PC-3 (cell line): ENCODE data around the gene ADD3. TPM values are rescaled to one million over a fixed set of nuclear protein-coding genes. Genes with fewer than 3 reads are reported as not detected.

Experiments used
- ATAC-seq: fragments of 200-7000 bp; cut with Tn5 transposase; 2 replicates; pipeline ENCODE4 v1.9.1; 2020; ENCODE audit warnings: mild to moderate bottlenecking, moderate library complexity
- BruUV-seq: library from RNA; stranded (reverse); fragments of 400-500 nt; replicated peaks from 2 replicates; lab custom pipeline; 2021; lab: Mats Ljungman, UMichigan
- CTCF ChIA-PET: fragments of 300-600 bp; sonication (Branson Sonifier 250); formaldehyde crosslinking; loops from one replicate; lab custom pipeline; 2022; ENCODE audit warnings: antibody characterized with exemption; lab: Charles Lee
- POLR2A ChIA-PET: fragments of 300-600 bp; sonication (Branson Sonifier 250); formaldehyde crosslinking; loops from one replicate; lab custom pipeline; 2022; ENCODE audit warnings: antibody characterized with exemption; ENCODE audit not compliant: unreplicated experiment; lab: Charles Lee
- DNase-seq: peaks from one replicate; pipeline ENCODE4 v3.0.0-alpha.2; 2015
- H2AFZ ChIP-seq: fragments of 300-600 bp; sonication (generic); 2 replicates; pipeline ENCODE4 v1.6.0; 2016; ENCODE audit warnings: antibody characterized with exemption, low read length
- H3F3A ChIP-seq: fragments of 300-600 bp; sonication (generic); one replicate; pipeline ENCODE4 v1.6.0; 2017; ENCODE audit warnings: antibody characterized with exemption, low read length, control low read depth, mild to moderate bottlenecking; ENCODE audit not compliant: unreplicated experiment
- H3K27ac ChIP-seq: fragments of 300-600 bp; sonication (generic); 2 replicates; pipeline ENCODE4 v1.5.1; 2016; ENCODE audit warnings: mild to moderate bottlenecking, low read length
- H3K27me3 ChIP-seq: fragments of 300-600 bp; sonication (generic); 2 replicates; pipeline ENCODE4 v1.6.1; 2016; ENCODE audit warnings: low read length, mixed read lengths
- H3K36me3 ChIP-seq: fragments of 300-600 bp; sonication (generic); 2 replicates; pipeline ENCODE4 v1.6.1; 2016; ENCODE audit warnings: low read depth, mixed run types, low read length, mixed read lengths
- H3K4me1 ChIP-seq: fragments of 300-600 bp; sonication (generic); 2 replicates; pipeline ENCODE4 v1.5.1; 2016; ENCODE audit warnings: low read length; ENCODE audit not compliant: insufficient read depth
- H3K4me2 ChIP-seq: fragments of 300-600 bp; sonication (generic); 2 replicates; pipeline ENCODE4 v1.6.0; 2016; ENCODE audit warnings: low read length
- H3K4me3 ChIP-seq: fragments of 300-600 bp; sonication (generic); 2 replicates; pipeline ENCODE4 v1.5.1; 2016; ENCODE audit warnings: mild to moderate bottlenecking, low read length, mixed read lengths
- H3K79me2 ChIP-seq: fragments of 300-600 bp; sonication (generic); 2 replicates; pipeline ENCODE4 v1.6.1; 2017; ENCODE audit warnings: low read length, mixed read lengths
- H3K9ac ChIP-seq: fragments of 300-600 bp; sonication (generic); 2 replicates; pipeline ENCODE4 v1.6.0; 2016; ENCODE audit warnings: mild to moderate bottlenecking, low read length
- H3K9me2 ChIP-seq: fragments of 300-600 bp; sonication (generic); replicated peaks from 2 replicates; pipeline ENCODE4 v1.6.1; 2016; ENCODE audit warnings: mixed run types, low read length, mixed read lengths
- H3K9me3 ChIP-seq: fragments of 300-600 bp; sonication (generic); 2 replicates; pipeline ENCODE4 v1.6.1; 2016; ENCODE audit warnings: low read length, mixed read lengths
- H4K20me1 ChIP-seq: fragments of 300-600 bp; sonication (generic); 2 replicates; pipeline ENCODE4 v1.6.1; 2016; ENCODE audit warnings: low read length, mixed read lengths
- EZH2 ChIP-seq: fragments of 300-600 bp; sonication (generic); IDR thresholded peaks from one replicate; pipeline ENCODE4 v1.6.1; 2017; ENCODE audit warnings: antibody characterized with exemption, mild to moderate bottlenecking, low read length; ENCODE audit not compliant: unreplicated experiment
- EZH2phosphoT487 ChIP-seq: fragments of 300-600 bp; sonication (generic); IDR thresholded peaks from 2 replicates; pipeline ENCODE4 v1.6.1; 2018; ENCODE audit warnings: mild to moderate bottlenecking, antibody characterized with exemption, low read length, borderline replicate concordance
- intact Hi-C: fragments of 100-400 bp; cut with micrococcal nuclease; formaldehyde crosslinking; loops from 2 replicates; pipeline ENCODE4 v1.9.0; 2023
- total RNA-seq: library from RNA; depleted of rRNA; stranded (reverse); fragments of >200 nt; gene quantifications from 2 replicates; pipeline ENCODE4 v1.2.3, GENCODE V29; 2014
- TF ChIP-seq, protein P1 (sequence below): fragments of 300-600 bp; sonication (generic); conservative IDR thresholded peaks from 2 replicates; pipeline ENCODE4 v1.5.1; 2017; ENCODE audit warnings: antibody characterized with exemption, low read depth, mild to moderate bottlenecking, low read length

ADD3 gene
- total RNA-seq, 1 experiment from 2014 or later: 25.7 TPM

DNA sequence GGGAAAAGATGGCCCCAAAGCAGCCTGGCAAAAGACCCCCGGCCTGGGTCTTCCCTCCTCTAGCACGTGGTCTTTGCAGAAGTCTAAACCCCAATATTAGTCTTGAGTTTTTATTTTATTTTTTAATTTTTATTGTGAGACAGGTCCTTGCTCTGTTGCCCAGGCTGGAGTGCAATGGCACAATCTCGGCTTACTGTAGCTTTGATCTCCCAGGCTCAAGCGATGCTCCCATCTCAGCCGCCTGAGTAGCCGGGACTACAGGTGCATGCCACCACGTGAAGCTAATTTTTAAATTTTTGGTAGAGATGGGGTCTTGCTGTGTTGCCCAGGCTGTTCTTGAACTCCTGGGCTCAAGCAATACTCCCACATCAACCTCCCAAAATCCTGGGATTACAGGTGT, 159.4 kb downstream of the ADD3 start:
- CTCF ChIA-PET: no interaction called here
- Histone ChIP-seq H3K9me3 (no peaks in the 10 kb centered on the region), H3K36me3 (no peaks in the 10 kb centered on the region), H4K20me1 (no peaks in the 10 kb centered on the region), H3K4me3 (no peak overlapping the region), H3K9me2 (no peaks in the 10 kb centered on the region), H3K4me1 (peaks cover 12% of the 10 kb centered on the region), H3K27ac (no peak overlapping the region), H3F3A (no peaks in the 10 kb centered on the region), H2AFZ (no peak overlapping the region), H3K27me3 (no peaks in the 10 kb centered on the region), H3K9ac (no peak overlapping the region), H3K79me2 (no peaks in the 10 kb centered on the region), H3K4me2 (no peak overlapping the region)
- POLR2A ChIA-PET: interaction anchor here (0.6 kb wide), 1 partner anchor 107 kb away, joined by 3 read pairs; no protein-coding TSS in a partner anchor
- ATAC-seq (no peak), DNase-seq (no peak)
- intact Hi-C loops: no loop called here
- BruUV-seq: no TSS peak
- TF ChIP-seq EZH2phosphoT487 (no peak), EZH2 (no peak)
- TF ChIP-seq, protein P1, sequence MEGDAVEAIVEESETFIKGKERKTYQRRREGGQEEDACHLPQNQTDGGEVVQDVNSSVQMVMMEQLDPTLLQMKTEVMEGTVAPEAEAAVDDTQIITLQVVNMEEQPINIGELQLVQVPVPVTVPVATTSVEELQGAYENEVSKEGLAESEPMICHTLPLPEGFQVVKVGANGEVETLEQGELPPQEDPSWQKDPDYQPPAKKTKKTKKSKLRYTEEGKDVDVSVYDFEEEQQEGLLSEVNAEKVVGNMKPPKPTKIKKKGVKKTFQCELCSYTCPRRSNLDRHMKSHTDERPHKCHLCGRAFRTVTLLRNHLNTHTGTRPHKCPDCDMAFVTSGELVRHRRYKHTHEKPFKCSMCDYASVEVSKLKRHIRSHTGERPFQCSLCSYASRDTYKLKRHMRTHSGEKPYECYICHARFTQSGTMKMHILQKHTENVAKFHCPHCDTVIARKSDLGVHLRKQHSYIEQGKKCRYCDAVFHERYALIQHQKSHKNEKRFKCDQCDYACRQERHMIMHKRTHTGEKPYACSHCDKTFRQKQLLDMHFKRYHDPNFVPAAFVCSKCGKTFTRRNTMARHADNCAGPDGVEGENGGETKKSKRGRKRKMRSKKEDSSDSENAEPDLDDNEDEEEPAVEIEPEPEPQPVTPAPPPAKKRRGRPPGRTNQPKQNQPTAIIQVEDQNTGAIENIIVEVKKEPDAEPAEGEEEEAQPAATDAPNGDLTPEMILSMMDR: no peak

DNA sequence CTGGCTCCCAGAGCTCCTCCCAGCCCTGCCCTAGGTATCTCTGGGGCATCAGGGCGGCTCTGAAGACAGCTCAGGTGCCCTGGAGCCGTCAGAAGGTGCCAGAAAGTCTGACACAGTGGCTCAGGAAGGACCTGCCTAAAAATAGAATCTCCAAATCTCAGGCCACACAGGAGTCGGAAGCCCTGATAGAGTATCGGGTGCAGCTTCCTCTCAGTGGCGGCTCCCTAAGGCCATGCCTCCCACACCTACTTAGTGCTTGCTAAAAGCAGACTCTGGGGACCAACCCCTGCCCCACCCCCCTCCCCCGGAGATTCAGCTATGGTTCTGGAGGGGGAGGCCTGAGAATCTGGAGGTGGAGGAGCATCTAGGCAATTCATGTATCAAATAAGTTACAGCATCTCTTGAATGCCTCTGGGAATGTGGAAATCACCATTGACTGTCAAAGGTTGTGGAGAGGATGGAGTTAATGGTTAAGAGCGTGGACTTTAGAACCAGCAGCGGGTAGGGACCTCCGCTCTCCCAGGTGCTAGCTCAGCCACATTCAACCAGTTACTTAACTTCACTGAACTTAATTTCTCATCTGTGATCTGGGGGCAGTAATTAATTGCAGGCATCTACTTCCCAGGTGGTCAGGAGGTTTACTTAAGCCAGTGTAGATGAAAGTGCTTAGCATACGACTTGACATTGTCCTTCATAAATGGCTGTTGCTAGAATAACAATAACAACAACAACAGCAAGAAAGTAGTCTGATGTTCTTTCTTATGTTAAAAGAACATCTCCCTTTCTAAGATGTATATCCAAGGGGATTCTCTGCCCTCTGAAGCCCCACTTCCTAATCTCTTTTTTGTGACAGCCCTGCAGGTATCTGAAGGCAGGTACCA, 161.1 kb downstream of the ADD3 start:
- no peaks in the 10 kb centered on the region for H3K9me2 ChIP-seq
- ATAC-seq (no peak), DNase-seq (no peak)
- POLR2A ChIA-PET: no interaction called here
- H2AFZ ChIP-seq: no peak overlapping the region
- H3K36me3 ChIP-seq: no peaks in the 10 kb centered on the region
- H3K27me3 ChIP-seq: no peaks in the 10 kb centered on the region
- intact Hi-C loops: no loop called here
- no peaks in the 10 kb centered on the region for H3F3A ChIP-seq
- H3K9me3 ChIP-seq: no peaks in the 10 kb centered on the region
- no peaks in the 10 kb centered on the region for H4K20me1 ChIP-seq
- peaks cover 20% of the 10 kb centered on the region for H3K4me1 ChIP-seq
- no peak overlapping the region for H3K9ac ChIP-seq
- H3K79me2 ChIP-seq: no peaks in the 10 kb centered on the region
- no TSS peak for BruUV-seq
- TF ChIP-seq EZH2: no peak
- TF ChIP-seq, protein P1: no peak
- no peak for TF ChIP-seq EZH2phosphoT487
- no peak overlapping the region for H3K4me2 ChIP-seq
- H3K4me3 ChIP-seq: no peak overlapping the region
- CTCF ChIA-PET: no interaction called here
- H3K27ac ChIP-seq: no peak overlapping the region

DNA sequence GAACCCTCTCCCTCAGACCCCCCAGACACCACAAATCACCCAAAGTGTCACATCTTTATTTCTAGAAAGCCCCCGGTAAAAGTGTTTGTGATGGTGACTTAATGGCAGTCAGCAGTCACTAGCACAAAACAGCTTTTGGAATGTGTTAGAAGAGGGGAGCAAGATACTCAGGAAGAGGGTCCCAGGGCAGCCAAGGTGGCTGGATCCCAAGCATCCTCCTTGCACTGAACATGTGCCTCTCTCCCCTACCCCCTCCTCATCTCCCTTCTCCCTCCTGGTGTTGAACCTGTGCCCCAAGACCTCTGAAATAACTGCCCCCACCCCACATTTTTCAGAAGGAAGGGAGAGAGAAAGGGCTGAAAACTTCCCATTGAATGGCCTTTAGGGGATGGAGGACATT, 161.8 kb downstream of the ADD3 start:
- H3K79me2 ChIP-seq: no peaks in the 10 kb centered on the region
- TF ChIP-seq EZH2phosphoT487: no peak
- H3K4me2 ChIP-seq: no peak overlapping the region
- ATAC-seq (no peak), DNase-seq (no peak)
- intact Hi-C loops: no loop called here
- H3K9me3 ChIP-seq: no peaks in the 10 kb centered on the region
- H2AFZ ChIP-seq: no peak overlapping the region
- no peaks in the 10 kb centered on the region for H3F3A ChIP-seq
- no peaks in the 10 kb centered on the region for H4K20me1 ChIP-seq
- no peak overlapping the region for H3K27ac ChIP-seq
- no peaks in the 10 kb centered on the region for H3K27me3 ChIP-seq
- BruUV-seq: no TSS peak
- ChIA-PET POLR2A (no interaction called here), CTCF (no interaction called here)
- H3K4me1 ChIP-seq: peaks cover 20% of the 10 kb centered on the region
- no peaks in the 10 kb centered on the region for H3K9me2 ChIP-seq
- no peaks in the 10 kb centered on the region for H3K36me3 ChIP-seq
- H3K9ac ChIP-seq: no peak overlapping the region
- no peak overlapping the region for H3K4me3 ChIP-seq
